Trophoblast cell (in vitro differentiated cells and primary cell): ENCODE results near the gene NOXA1.

Experiments
- DNase-seq, 2 donors: peaks; one replicate each; pipeline ENCODE4 v3.0.0-alpha.2; 2016
- H2AFZ ChIP-seq: 2 replicates; pipeline ENCODE4 v1.6.1; 2013; ENCODE audit warnings: low read length, moderate library complexity, mild to moderate bottlenecking; ENCODE audit not compliant: insufficient read depth, poor library complexity
- H2AK5ac ChIP-seq: 2 replicates; pipeline ENCODE4 v1.6.1; 2013; ENCODE audit warnings: mild to moderate bottlenecking, low read length
- H2BK120ac ChIP-seq: 2 replicates; pipeline ENCODE4 v1.6.1; 2013; ENCODE audit warnings: low read length, mild to moderate bottlenecking, moderate library complexity; ENCODE audit not compliant: insufficient read depth, poor library complexity
- H2BK12ac ChIP-seq: 2 replicates; pipeline ENCODE4 v1.6.1; 2013; ENCODE audit warnings: mild to moderate bottlenecking, low read length, moderate library complexity
- H2BK5ac ChIP-seq: 2 replicates; pipeline ENCODE4 v1.6.1; 2013; ENCODE audit warnings: low read length, low read depth, moderate library complexity, mild to moderate bottlenecking; ENCODE audit not compliant: poor library complexity
- H3K14ac ChIP-seq: 2 replicates; pipeline ENCODE4 v1.6.1; 2013; ENCODE audit warnings: mild to moderate bottlenecking, low read length
- H3K18ac ChIP-seq: 2 replicates; pipeline ENCODE4 v1.6.1; 2013; ENCODE audit warnings: mild to moderate bottlenecking, low read length
- H3K23ac ChIP-seq: 2 replicates; pipeline ENCODE4 v1.6.1; 2013; ENCODE audit warnings: low read length
- H3K27ac ChIP-seq: 2 replicates; pipeline ENCODE4 v1.5.1; 2013; ENCODE audit warnings: low read depth, mild to moderate bottlenecking, inconsistent platforms, low read length, moderate library complexity
- H3K27me3 ChIP-seq: 2 replicates; pipeline ENCODE4 v1.6.1; 2013; ENCODE audit warnings: inconsistent platforms, mild to moderate bottlenecking, low read length, moderate library complexity; ENCODE audit not compliant: insufficient read depth
- H3K36me3 ChIP-seq, 2 experiments: 1 replicate in 1 of 2; 2 replicates in 1 of 2; pipeline ENCODE4 v1.6.1; 2013; ENCODE audit warnings: low read length in 2 of 2, mild to moderate bottlenecking in 2 of 2, moderate library complexity in 1 of 2; ENCODE audit not compliant: insufficient read depth in 2 of 2, control insufficient read depth in 1 of 2
- H3K4ac ChIP-seq: 2 replicates; pipeline ENCODE4 v1.6.1; 2013; ENCODE audit warnings: low read depth, mild to moderate bottlenecking, low read length, moderate library complexity
- H3K4me1 ChIP-seq, 2 experiments: 1 replicate in 1 of 2; 2 replicates in 1 of 2; pipeline ENCODE4 v1.6.1; 2013; ENCODE audit warnings: low read length in 2 of 2, mild to moderate bottlenecking in 2 of 2, moderate library complexity in 1 of 2; ENCODE audit not compliant: insufficient read depth in 2 of 2, control insufficient read depth in 1 of 2
- H3K4me2 ChIP-seq: 2 replicates; pipeline ENCODE4 v1.6.1; 2013; ENCODE audit warnings: inconsistent platforms, mild to moderate bottlenecking, low read length, moderate library complexity
- H3K4me3 ChIP-seq: 2 replicates; pipeline ENCODE4 v1.5.1; 2013; ENCODE audit warnings: mild to moderate bottlenecking, low read depth, low read length, inconsistent platforms
- H3K79me1 ChIP-seq: one replicate; pipeline ENCODE4 v1.6.1; 2013; ENCODE audit warnings: low read length
- H3K79me2 ChIP-seq: 2 replicates; pipeline ENCODE4 v1.6.1; 2013; ENCODE audit warnings: low read length, mild to moderate bottlenecking; ENCODE audit not compliant: control insufficient read depth, insufficient read depth, poor library complexity
- H3K9ac ChIP-seq: 2 replicates; pipeline ENCODE4 v1.6.1; 2013; ENCODE audit warnings: mild to moderate bottlenecking, low read length
- H3K9me3 ChIP-seq: 2 replicates; pipeline ENCODE4 v1.6.1; 2013; ENCODE audit warnings: low read depth, mild to moderate bottlenecking, control low read depth, inconsistent platforms, low read length; ENCODE audit not compliant: insufficient read depth
- H4K12ac ChIP-seq: 2 replicates; pipeline ENCODE4 v1.6.1; 2013; ENCODE audit warnings: low read depth, mild to moderate bottlenecking, low read length, moderate library complexity
- H4K8ac ChIP-seq: 2 replicates; pipeline ENCODE4 v1.6.1; 2013; ENCODE audit warnings: low read depth, mild to moderate bottlenecking, low read length, moderate library complexity
- H4K91ac ChIP-seq: one replicate; pipeline ENCODE4 v1.6.1; 2013; ENCODE audit warnings: low read depth, mild to moderate bottlenecking, low read length, moderate library complexity
- WGBS: extraction: QIAGEN DNeasy Blood & Tissue Kit; methylation state at CpG from one replicate; pipeline ENCODE4 v1.1.7; 2013; ENCODE audit warnings: missing lambda C conversion rate; ENCODE audit not compliant: insufficient read length, insufficient coverage; ENCODE audit errors: extremely low coverage; 5-methylcytosine and 5-hydroxymethylcytosine counted together

The NOXA1 gene

GRCh38 chr9:137433916-137434431 is 10.8 kb downstream of the NOXA1 start:
- H2BK5ac ChIP-seq: no peak overlapping the region
- H3K14ac ChIP-seq: no peak overlapping the region
- H3K79me1 ChIP-seq: no peaks in the 10 kb centered on the region
- no peak overlapping the region for H2AFZ ChIP-seq
- no peaks in the 10 kb centered on the region for H3K9me3 ChIP-seq
- DNase-seq: no peak
- no CpG with 5 or more reads among the region's 26 CpGs for WGBS
- no peak overlapping the region for H3K27ac ChIP-seq
- no peak overlapping the region for H3K18ac ChIP-seq
- no peak overlapping the region for H3K9ac ChIP-seq
- H3K79me2 ChIP-seq: no peaks in the 10 kb centered on the region
- no peak overlapping the region for H2AK5ac ChIP-seq
- H2BK120ac ChIP-seq: no peak overlapping the region
- H3K27me3 ChIP-seq: no peaks in the 10 kb centered on the region
- H4K12ac ChIP-seq: no peak overlapping the region
- H3K4me1 ChIP-seq: no peaks in the 10 kb centered on the region
- H2BK12ac ChIP-seq: no peak overlapping the region
- no peak overlapping the region for H3K23ac ChIP-seq
- H3K4me2 ChIP-seq: no peak overlapping the region
- H3K4me3 ChIP-seq: no peak overlapping the region
- H3K4ac ChIP-seq: no peak overlapping the region
- no peak overlapping the region for H4K91ac ChIP-seq
- H4K8ac ChIP-seq: no peak overlapping the region
- H3K36me3 ChIP-seq: no peaks in the 10 kb centered on the region

DNA sequence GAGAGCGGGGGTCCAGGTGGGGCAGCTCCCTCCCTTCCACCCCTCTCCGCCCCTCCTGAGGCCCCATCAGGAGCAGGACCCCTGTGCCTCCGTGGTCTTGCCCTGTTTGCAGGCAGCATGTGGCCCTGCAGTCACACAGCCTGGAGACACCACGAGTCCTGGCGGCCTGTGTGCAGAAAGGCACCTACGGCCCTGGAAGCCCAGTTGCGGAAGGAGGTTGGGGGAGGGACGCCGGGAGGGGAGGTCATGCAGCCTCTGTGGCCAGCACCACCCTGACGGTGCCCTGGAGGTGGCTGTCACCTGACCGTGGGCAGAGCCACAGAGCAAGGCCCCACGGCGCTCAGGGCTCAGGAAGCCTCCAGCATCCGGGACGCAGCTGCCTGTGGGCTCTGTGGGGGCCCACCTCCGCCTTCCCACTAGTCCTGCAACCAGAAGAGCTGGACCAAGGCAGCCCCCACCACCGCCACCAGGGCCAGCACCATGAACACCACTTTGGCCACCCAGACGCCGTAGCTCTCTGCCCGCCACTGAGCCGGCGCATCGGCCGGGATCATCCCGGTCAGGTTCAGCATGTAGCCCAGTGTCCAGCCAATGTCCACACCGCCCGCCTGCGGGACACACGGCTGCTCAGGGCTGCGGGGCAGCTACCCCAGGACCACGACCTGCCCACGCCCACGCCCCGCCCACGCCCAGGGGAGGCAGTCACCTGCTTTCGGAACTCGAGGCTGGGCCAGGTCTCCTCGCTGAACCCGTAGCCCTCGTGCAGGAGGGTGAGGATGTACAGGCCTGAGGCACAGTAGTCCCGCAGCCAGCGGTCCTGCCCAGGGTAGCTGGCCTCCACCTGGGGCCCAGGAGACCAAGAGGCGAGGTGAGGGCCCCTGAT is 11.5 kb downstream of the NOXA1 start:
- H2BK120ac ChIP-seq: no peak overlapping the region
- no peak overlapping the region for H3K14ac ChIP-seq
- no peaks in the 10 kb centered on the region for H3K27me3 ChIP-seq
- WGBS: no CpG with 5 or more reads among the region's 43 CpGs
- H3K79me2 ChIP-seq: no peaks in the 10 kb centered on the region
- no peak overlapping the region for H4K12ac ChIP-seq
- H3K79me1 ChIP-seq: no peaks in the 10 kb centered on the region
- H3K4me2 ChIP-seq: no peak overlapping the region
- no peak overlapping the region for H2AK5ac ChIP-seq
- H4K91ac ChIP-seq: no peak overlapping the region
- no peak overlapping the region for H3K9ac ChIP-seq
- H3K9me3 ChIP-seq: no peaks in the 10 kb centered on the region
- no peaks in the 10 kb centered on the region for H3K36me3 ChIP-seq
- no peak overlapping the region for H3K18ac ChIP-seq
- no peak overlapping the region for H3K23ac ChIP-seq
- no peak overlapping the region for H4K8ac ChIP-seq
- H3K4ac ChIP-seq: no peak overlapping the region
- no peak overlapping the region for H3K4me3 ChIP-seq
- H3K27ac ChIP-seq: no peak overlapping the region
- no peak for DNase-seq
- no peak overlapping the region for H2BK12ac ChIP-seq
- H2AFZ ChIP-seq: no peak overlapping the region
- no peak overlapping the region for H2BK5ac ChIP-seq
- no peaks in the 10 kb centered on the region for H3K4me1 ChIP-seq

DNA sequence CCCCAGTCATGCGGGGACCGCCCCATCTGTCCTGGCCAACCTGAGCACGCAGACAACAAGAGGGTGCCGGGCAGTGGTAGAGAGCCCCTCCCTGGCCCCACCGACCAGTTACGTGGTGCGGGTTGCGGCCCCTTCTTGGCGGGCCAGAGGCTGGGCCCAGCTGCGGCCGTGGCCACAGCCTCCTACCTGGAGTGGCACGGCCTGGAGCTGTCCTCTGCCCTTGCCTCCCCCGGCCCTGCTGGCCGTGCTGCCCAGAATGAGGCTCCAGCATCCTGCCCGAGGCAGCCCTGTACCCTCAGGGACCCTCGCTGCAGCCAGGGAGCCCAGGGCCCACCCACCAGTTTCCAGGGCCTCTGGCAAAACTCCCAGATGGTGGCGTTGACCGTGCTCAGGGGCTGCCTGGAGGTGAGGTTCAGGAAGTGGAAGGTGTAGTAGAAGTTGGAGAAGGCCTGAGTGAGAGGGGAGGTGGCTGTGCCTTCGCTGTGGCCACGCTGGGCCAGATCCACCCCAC is 12.2 kb downstream of the NOXA1 start:
- H3K4me3 ChIP-seq: no peak overlapping the region
- WGBS: no CpG with 5 or more reads among the region's 20 CpGs

GRCh38 chr9:137435980-137436760 is 13.0 kb downstream of the NOXA1 start:
- Histone ChIP-seq H3K27ac (no peak overlapping the region), H4K12ac (no peak overlapping the region), H3K27me3 (no peaks in the 10 kb centered on the region), H2BK120ac (no peak overlapping the region), H2BK5ac (no peak overlapping the region), H2AFZ (no peak overlapping the region), H3K9me3 (no peaks in the 10 kb centered on the region), H3K23ac (no peak overlapping the region), H2BK12ac (no peak overlapping the region), H3K4ac (no peak overlapping the region), H3K4me1 (no peaks in the 10 kb centered on the region), H3K79me2 (no peaks in the 10 kb centered on the region), H4K8ac (no peak overlapping the region), H3K4me3 (no peak overlapping the region), H3K18ac (no peak overlapping the region), H3K36me3 (no peaks in the 10 kb centered on the region), H3K79me1 (no peaks in the 10 kb centered on the region), H3K14ac (no peak overlapping the region), H3K9ac (no peak overlapping the region), H3K4me2 (no peak overlapping the region), H2AK5ac (no peak overlapping the region), H4K91ac (no peak overlapping the region)
- peak; percentile 34 to 63 for DNase-seq
- no CpG with 5 or more reads among the region's 42 CpGs for WGBS

More for the DNA sequence above, 12.2 kb downstream of the NOXA1 start:
- Histone ChIP-seq H3K27ac (no peak overlapping the region), H4K91ac (no peak overlapping the region), H3K9ac (no peak overlapping the region), H3K79me1 (no peaks in the 10 kb centered on the region), H3K4me2 (no peak overlapping the region), H3K23ac (no peak overlapping the region), H3K36me3 (no peaks in the 10 kb centered on the region), H2BK5ac (no peak overlapping the region), H3K4ac (no peak overlapping the region), H4K8ac (no peak overlapping the region), H2AK5ac (no peak overlapping the region), H3K14ac (no peak overlapping the region), H3K27me3 (no peaks in the 10 kb centered on the region), H2AFZ (no peak overlapping the region), H3K18ac (no peak overlapping the region), H2BK120ac (no peak overlapping the region), H2BK12ac (no peak overlapping the region), H3K79me2 (no peaks in the 10 kb centered on the region), H3K9me3 (no peaks in the 10 kb centered on the region), H4K12ac (no peak overlapping the region), H3K4me1 (no peaks in the 10 kb centered on the region)
- DNase-seq: no peak
